HCT116 (cell line): ENCODE data around the gene CARMIL1.

Experiments used
- ATF3 ChIP-seq: IDR thresholded peaks from 2 replicates; pipeline ENCODE4 v1.6.1; 2012
- CEBPB ChIP-seq: IDR thresholded peaks from 2 replicates; pipeline ENCODE4 v1.6.1; 2012; ENCODE audit warnings: low read depth
- EZH2 ChIP-seq: fragments of 200-600 bp; sonication (generic); IDR thresholded peaks from 2 replicates; pipeline ENCODE4 v1.6.1; 2017; ENCODE audit warnings: antibody characterized with exemption, mixed run types
- POLR2A ChIP-seq: IDR thresholded peaks from 2 replicates; pipeline ENCODE4 v1.7.0; 2011; ENCODE audit warnings: borderline replicate concordance; ENCODE audit not compliant: insufficient read depth, insufficient read length; ENCODE audit errors: extremely low read depth
- RAD21 ChIP-seq: IDR thresholded peaks from 2 replicates; pipeline ENCODE4 v1.6.1; 2012; ENCODE audit warnings: low read depth, mild to moderate bottlenecking
- TF ChIP-seq, protein P1 (sequence below), 3 experiments: fragments of 200-600 bp in 1 of 3; sonication (generic) in 1 of 3; IDR thresholded peaks in 2 of 3; conservative IDR thresholded peaks in 1 of 3; 2 replicates each; pipeline ENCODE4 v1.5.1; 2012 to 2017; ENCODE audit warnings: low read depth in 2 of 3, low read length in 2 of 3, antibody characterized with exemption in 1 of 3, borderline replicate concordance in 1 of 3, control low read depth in 1 of 3, mild to moderate bottlenecking in 1 of 3, mixed read lengths in 1 of 3, mixed run types in 1 of 3, moderate library complexity in 1 of 3; ENCODE audit not compliant: insufficient read depth in 1 of 3

GRCh38 chr6:25462235-25462897 lies 183.2 kb downstream of the CARMIL1 start:
- no peak for TF ChIP-seq RAD21
- TF ChIP-seq, protein P1, sequence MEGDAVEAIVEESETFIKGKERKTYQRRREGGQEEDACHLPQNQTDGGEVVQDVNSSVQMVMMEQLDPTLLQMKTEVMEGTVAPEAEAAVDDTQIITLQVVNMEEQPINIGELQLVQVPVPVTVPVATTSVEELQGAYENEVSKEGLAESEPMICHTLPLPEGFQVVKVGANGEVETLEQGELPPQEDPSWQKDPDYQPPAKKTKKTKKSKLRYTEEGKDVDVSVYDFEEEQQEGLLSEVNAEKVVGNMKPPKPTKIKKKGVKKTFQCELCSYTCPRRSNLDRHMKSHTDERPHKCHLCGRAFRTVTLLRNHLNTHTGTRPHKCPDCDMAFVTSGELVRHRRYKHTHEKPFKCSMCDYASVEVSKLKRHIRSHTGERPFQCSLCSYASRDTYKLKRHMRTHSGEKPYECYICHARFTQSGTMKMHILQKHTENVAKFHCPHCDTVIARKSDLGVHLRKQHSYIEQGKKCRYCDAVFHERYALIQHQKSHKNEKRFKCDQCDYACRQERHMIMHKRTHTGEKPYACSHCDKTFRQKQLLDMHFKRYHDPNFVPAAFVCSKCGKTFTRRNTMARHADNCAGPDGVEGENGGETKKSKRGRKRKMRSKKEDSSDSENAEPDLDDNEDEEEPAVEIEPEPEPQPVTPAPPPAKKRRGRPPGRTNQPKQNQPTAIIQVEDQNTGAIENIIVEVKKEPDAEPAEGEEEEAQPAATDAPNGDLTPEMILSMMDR (IDR thresholded peaks at IDR 0.05 in 2 of 3, conservative IDR thresholded peaks at IDR 0.05 in 1 of 3; ENCODE audit: borderline replicate concordance in 1 of 3, insufficient read depth in 1 of 3, low read depth in 2 of 3, low read length in 2 of 3) = no peak
- no peak for TF ChIP-seq POLR2A
- TF ChIP-seq EZH2 = no peak
- TF ChIP-seq CEBPB = no peak
- no peak for TF ChIP-seq ATF3
